Tibial nerve (tissue), 4 donors: ENCODE measurements around the gene RAB10.

Experiments
- EP300 ChIP-seq, 2 donors: sonication (generic); formaldehyde crosslinking; IDR thresholded peaks; one replicate each; pipeline ENCODE4 v1.6.1; 2017; ENCODE audit warnings: antibody characterized with exemption in 2 of 2, mild to moderate bottlenecking in 1 of 2
- POLR2A ChIP-seq, 2 donors: fragments of 450-650 bp; IDR thresholded peaks; one replicate each; pipeline ENCODE4 v1.6.1; 2017; ENCODE audit warnings: antibody characterized with exemption in 2 of 2, mild to moderate bottlenecking in 2 of 2, moderate library complexity in 2 of 2
- TF ChIP-seq, protein P1 (sequence below), 5 experiments: fragments of 200-600 bp in 3 of 5; fragments of 450-650 bp in 2 of 5; sonication (generic) in 3 of 5; IDR thresholded peaks; one replicate each; pipeline ENCODE4 v1.5.1; 2016 to 2019; ENCODE audit warnings: antibody characterized with exemption in 5 of 5, mild to moderate bottlenecking in 3 of 5, moderate library complexity in 2 of 5

DNA sequence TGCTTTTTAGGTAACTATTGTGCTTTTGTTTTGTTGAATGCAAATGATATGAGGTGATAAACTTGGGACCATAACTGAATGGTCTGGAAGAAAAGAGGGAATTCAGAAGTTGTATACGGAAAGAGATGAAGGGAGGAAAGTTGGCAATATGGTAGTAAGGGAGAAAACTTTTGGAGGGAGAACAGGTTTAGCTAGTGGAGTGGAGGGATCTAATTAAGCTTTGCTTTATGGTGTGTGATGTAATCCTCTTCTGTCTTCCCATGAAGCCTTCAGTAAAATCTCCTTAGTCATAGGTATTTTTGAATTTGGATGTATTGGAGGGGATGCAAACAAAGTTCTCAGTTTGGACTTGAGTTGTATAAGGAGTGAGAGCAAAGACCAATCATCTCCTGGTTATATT is 20.2 kb upstream of the RAB10 start:
- TF ChIP-seq POLR2A (IDR thresholded peaks at IDR 0.05): no peak
- TF ChIP-seq, protein P1, sequence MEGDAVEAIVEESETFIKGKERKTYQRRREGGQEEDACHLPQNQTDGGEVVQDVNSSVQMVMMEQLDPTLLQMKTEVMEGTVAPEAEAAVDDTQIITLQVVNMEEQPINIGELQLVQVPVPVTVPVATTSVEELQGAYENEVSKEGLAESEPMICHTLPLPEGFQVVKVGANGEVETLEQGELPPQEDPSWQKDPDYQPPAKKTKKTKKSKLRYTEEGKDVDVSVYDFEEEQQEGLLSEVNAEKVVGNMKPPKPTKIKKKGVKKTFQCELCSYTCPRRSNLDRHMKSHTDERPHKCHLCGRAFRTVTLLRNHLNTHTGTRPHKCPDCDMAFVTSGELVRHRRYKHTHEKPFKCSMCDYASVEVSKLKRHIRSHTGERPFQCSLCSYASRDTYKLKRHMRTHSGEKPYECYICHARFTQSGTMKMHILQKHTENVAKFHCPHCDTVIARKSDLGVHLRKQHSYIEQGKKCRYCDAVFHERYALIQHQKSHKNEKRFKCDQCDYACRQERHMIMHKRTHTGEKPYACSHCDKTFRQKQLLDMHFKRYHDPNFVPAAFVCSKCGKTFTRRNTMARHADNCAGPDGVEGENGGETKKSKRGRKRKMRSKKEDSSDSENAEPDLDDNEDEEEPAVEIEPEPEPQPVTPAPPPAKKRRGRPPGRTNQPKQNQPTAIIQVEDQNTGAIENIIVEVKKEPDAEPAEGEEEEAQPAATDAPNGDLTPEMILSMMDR (IDR thresholded peaks at IDR 0.05): no peak
- no peak for TF ChIP-seq EP300 (IDR thresholded peaks at IDR 0.05)
